ENCODE measurements around the gene NOTCH2.
A peak's percentile ranks its signal among the peaks of the same experiment; 100 is the strongest.
"Not testable (repeated sequence)": the region's sequence is repeated elsewhere in the genome, so short reads cannot be mapped to it uniquely, and the experiment has no call there.

Gene NOTCH2

DNA sequence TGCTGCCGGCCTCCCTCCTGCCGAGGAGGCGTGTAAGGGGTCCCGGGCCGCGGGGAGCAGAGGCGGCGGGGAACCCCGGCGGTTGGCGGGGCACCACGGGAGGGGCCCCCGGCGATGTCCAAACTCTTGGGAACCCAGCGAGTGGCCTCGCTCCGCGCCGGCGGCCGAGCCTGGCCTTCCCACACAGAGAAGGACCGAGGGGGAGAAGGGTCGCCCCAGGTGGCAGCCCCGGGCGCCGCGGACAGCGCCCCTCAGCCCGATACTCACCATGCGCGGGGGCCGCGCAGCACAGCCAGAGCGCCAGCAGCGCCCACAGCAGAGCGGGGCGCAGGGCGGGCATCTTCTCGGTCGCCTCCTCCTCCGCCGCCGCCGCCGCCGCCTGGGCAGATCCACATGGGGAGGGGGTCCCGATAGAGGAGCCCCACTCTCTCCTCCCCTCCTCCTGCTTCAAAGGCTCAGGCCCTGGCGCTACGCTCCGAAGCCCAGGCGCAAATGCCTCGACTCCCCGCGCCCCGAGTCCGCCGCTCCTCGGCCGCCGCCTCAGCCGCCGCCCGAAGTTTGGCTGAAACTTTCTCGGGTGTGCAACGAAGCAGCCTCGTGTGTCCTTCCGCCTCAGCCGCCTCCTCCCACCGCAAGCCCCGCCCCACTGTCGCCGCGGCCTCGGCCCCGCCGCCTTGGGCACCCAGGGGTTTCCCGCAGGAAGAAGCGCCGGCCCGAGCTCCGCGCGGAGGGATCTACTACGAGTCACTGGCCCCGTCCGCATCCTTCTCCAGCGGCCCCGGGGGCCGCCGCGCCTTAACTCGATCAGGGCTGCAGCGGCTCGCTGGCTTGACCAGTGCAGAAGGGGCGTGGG, at the start of gene NOTCH2:
Gene NOTCH2, minus strand, starts transcription at position 596 of the 853 bp plus-strand sequence. Its CDS starts 256 bp downstream, at position 340.
- DNase-seq = peak; percentile 70

DNA sequence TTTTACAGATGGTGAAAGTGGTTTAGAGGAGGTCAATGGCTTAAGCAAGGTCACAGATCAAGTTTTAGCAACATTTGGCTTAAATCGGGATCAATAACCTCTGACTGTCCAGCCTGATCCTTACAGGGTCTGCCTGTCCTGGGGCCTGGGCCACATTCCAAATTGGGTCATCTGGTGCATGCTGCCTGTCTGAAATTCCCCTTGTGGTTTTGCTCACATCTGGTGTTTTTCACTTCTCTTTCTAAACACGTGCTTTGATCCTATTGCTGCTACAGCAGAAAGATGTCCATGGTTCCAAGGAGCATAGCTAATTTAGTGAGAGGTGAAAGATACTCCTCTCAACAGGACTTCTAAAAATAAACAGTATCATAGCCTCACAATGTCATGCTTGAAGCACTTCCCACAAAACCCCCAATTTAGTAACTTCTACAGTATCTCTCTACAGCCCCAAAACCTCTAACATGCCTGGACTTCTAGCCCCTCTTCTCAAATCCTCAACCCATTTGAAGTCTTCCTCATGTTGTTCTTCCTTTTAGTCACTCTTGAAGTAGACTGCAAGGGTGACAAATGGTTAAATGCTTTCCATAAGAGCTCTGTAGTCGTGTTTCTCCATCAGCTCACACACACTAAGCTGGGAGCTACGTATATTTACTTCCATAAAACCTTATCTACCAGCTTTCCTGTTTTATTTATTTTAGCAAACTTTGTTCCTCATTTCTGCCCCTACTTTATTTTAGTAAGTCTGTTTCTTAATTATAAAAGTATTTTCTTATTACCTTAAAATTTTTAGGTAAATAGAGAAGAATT, 48.1 kb upstream of the NOTCH2 start:
- not testable (repeated sequence) for DNase-seq

DNA sequence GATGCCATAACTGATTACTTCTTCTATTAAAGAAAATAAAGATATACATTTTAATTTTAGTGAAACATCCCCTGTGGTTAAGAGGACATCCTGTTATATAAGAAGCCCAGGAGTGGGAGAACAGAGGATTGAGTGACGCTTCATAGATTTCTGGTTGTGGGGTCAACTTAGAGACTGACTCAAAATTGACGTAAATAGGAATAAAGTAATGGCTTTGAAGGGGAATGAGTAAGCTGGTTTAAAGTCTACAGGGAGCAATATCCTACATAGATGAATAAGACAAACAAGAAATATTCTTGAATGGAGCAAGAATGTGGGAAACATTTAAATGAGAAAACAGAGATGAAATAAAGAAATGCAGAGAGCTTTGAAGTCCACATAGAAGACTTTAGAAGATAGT, 46.6 kb upstream of the NOTCH2 start:
- DNase-seq = not testable (repeated sequence)

DNA sequence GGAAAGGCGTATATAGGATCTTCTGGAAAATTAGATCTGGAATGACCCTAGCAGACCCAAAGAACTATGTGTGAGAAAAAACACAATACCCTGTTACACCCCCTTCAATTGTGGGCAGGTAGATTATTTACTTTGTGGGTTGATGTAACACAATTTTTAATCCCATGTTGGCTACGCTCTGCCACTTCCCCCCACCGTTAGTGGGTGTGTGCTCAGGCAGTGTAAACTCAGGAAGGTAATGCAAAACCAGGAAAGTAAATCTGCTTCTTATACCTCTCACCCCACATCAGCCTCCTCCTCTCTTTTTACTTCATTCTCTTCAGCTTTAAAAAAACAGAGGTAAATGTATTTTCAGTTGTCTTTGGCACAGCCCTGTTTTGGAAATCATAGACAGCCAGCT, 43.7 kb upstream of the NOTCH2 start:
- DNase-seq = not testable (repeated sequence)

DNA sequence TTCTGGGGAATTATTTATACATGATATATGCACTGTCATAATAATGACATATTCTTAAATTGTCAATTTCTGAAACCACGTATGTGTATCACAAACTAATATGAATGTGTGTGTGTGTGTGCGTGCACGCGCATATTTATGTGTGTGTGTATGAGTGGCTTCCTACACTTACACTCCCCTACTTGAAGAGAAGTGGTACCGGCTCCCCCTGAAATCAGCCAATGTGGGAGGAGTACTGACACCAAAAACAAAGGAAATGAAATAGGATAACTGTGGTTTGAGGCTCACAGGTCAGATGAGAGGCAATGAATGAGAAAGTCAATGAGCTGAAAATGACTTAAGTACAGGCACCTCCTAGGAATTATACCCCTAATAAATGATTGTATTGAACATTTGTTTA, 42.8 kb upstream of the NOTCH2 start:
- DNase-seq = not testable (repeated sequence)

DNA sequence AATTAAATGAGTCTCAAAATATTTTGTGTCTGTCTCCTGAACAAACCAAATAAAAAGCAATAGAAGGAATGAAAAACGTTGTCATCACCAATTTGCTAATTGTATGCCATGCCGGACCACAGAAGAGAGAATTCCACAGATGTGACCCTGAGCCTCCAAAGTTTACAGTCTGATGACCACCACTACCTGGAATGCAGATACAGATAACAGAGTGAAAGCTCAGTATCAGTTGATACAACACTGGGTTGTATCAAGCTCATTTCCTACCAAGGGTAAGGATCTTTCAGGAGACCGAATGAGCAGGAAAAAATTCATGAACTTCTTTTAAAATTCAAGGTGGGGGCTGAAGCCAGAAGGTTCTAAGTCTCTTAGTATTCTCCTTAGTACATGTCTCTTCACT, 42.3 kb upstream of the NOTCH2 start:
- DNase-seq = not testable (repeated sequence)

DNA sequence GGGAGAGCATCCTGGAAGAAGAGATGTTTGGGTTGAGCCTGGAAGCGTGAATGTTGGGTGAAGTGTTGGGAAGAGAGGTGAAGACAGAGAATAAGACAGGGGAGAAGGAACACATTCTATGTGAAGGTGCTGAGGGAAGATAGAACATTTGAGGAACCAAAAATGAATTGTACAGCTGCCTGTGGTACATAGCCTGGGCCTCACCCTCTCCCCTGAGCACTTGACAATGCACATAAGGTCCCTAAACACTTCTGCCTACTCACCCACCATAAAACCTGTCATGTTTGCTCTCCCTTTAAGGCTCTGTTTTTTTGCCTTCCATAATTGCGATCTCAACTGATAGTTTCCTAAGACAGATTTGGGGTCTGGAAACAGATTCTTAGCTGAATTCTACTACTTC, 41.5 kb upstream of the NOTCH2 start:
- not testable (repeated sequence) for DNase-seq

DNA sequence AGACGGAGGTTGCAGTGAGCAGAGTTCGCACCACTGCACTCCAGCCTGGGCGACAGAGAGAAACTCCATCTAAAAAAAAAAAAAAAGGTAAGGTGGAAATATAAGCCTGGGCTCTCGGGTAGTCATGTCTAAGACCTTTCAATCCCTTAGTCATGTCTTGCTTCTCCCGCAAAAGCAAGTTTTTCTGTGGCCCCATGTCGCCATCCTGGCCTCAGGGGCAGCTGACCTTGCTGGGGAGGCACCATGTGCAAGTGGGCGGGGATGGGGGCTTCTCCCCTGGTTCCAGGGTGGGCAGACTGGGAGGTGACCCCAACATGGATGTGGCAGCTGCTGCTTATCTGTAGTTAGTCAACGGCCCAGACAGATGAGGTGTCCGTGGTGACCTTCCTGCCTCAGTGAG, 40.2 kb upstream of the NOTCH2 start:
- not testable (repeated sequence) for DNase-seq

DNA sequence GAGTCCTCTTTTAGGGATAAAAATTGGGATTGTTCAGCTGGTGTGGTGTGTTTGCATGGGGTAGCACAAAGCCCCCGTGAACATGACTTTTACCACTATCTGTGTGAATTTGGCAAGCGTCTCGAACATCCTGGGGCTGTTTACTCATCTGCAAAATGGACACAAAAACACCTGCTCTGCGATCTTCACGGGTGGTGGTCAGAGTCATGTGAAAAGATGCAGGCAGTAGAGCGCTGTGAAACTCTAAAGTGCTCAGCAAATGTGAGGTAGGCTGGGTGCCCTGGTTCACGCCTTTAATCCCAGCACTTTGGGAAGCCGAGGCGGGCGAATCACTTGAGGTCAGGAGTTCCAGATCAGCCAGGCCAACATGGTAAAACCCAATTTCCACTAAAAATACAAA, 39.7 kb upstream of the NOTCH2 start:
- DNase-seq = not testable (repeated sequence)

DNA sequence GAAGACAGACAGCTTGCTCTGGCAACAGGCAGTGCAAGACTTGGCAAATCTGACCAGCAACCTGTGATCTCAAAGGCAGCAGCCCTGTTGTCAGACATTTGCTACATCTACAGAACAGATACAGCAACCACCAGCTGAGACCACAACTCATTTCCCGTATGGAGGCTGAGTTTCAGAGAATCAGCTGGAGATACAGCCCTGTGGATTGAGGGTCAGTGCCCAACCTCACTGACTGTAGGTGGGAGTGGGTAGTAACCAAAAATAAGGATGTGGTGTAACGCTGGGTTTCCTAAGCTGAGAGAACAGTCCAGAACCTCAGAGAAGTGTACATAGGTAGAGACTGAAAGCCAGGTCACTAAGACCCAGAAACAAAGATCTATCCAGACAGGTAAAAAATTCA, 35.8 kb upstream of the NOTCH2 start:
- DNase-seq = not testable (repeated sequence)

DNA sequence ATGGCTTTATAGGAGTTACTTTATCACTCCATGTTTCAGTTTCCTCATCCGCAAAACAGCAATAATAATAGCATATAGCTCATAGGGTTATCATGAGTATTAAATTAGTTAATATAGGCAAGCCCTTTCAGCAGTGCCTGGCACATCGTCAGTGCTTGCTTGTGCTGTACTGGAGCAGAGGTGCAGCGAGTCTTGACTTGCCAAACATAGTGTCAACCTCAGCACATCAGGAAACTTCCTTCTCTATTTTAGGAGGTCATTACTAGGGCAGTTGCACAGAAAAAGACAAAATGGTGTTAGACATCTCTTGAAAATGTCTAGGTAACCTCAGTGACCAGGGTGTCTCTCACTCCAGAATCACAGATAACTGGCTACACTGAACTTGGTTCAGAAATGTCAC, 34.3 kb upstream of the NOTCH2 start:
- DNase-seq = not testable (repeated sequence)

DNA sequence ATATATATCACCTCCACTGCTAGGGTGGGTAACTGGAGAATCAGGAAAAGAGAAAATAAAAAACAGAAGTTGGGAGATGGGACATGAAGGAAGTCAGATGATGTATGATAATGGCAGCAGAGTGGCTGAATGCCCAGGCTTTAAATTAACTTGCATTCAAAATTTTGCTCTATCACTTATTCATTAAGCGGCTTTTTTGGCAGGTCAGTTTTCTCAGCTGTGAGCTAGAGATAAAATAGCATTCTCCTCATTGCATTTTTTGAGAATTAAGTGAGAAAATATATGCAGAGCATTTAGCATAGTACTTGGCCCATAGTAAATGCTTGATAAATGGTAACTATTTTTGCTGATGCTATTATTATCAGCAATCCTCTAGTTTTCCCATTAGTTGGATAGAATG, 32.1 kb upstream of the NOTCH2 start:
- not testable (repeated sequence) for DNase-seq

DNA sequence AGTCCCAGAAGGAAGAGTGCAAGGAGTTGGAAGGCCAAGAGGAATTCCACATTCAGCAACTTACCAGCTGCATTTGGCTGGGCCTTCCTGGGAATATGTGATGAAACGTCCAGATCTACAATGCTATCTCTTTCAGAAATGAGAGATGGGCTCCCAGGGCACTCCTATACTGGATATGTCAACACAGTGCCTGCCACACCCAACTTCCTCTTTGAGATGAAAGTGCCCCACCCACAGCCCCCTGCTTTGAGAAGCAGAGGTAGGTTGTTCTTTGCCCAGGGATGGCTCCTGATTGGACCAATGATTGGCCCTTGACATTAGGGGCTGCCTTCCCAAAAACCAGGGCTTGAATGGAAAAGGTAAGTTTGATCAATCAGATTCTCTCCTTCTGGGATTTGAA, 31.1 kb upstream of the NOTCH2 start:
- not testable (repeated sequence) for DNase-seq

DNA sequence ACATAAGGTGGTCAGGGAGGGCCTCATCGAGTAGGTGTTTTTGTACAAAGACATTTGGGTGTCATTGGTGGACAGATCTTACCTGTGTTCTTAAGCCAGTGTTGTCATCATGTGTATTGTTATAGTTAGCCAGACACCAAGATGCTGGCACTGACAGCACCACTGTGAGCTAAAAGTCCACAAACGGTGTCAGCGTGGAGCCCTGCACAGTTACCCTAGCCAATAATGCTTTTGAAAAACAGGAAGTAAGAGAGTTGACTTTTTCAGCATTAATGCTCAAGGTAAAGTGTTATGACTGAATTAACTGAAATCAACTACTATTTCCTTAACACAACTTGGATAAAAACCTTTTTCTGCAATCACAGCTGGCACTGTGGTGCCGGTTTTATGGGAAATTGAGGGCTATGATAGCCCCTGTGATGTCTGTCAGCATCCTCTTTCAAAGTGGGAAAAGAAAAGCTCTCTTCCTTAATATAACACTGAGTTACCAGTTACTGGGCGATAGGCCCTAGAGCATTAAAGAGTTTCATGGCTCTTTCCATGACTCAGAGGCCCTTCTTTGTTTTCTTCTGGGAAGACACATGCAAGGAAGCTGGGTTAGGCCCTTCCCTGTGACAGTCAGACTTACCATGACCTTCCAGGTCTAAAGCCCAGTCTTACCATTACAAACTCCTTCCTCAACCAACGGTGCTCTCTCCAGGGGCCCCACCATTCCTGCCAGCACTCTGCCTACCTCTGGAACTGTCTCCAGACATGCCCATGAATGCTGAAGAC, 29.7 kb upstream of the NOTCH2 start:
- not testable (repeated sequence) for DNase-seq

DNA sequence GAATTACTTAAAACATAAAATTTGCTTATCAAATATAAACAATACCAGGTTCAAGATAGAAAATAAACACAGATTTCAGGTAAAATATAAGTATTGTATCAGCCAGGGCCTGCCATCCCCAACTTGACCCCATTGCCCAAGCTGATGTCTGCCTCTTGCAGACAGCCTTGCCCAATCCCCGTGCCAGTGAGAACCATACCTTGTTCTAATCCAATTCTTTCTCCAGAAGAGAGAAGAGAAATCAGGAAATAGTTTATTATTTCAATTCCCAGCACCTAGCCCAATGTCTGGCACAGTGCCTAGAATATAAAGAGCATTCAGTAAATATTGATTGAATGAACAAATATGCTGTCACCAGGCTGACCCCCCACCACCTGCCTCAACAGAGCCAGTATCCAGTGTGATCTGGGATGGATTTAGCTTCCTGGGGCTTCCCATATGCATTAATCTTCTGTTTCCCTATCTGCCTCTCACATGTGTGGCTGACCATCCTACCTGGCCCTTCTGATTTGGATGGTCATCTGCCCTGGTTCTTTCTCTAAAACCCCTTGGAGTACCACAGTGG, 27.6 kb upstream of the NOTCH2 start:
- not testable (repeated sequence) for DNase-seq

DNA sequence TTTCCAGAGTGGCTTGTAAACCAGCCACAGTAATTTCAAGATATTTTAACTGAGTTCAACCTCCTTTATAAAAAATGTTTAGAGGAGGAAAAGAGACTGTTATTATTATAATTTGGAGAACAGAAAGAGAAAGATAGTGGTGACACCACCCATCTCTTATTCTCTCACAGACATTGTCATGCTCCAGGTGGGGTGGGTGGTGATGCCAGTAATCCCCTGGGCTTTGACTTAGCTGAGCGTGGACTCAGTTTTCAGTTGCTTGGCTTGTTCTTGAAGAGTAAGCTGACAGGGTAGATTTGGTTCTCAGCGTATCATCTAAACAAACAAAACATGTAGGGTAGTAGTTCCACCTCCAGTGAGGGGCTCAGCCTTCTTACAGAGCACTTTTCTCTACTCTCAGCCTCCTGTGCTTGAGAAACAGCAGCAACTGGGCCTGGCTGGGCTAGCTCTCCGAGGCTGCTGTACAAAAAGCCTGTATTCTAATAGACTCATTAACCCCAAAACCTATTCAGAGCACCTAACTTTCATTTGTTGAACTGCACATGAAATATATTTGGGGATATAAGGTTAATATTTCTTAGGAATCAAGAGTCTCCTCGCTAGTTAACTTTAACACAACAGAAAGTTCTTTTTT, 24.2 kb upstream of the NOTCH2 start:
- DNase-seq = not testable (repeated sequence)

DNA sequence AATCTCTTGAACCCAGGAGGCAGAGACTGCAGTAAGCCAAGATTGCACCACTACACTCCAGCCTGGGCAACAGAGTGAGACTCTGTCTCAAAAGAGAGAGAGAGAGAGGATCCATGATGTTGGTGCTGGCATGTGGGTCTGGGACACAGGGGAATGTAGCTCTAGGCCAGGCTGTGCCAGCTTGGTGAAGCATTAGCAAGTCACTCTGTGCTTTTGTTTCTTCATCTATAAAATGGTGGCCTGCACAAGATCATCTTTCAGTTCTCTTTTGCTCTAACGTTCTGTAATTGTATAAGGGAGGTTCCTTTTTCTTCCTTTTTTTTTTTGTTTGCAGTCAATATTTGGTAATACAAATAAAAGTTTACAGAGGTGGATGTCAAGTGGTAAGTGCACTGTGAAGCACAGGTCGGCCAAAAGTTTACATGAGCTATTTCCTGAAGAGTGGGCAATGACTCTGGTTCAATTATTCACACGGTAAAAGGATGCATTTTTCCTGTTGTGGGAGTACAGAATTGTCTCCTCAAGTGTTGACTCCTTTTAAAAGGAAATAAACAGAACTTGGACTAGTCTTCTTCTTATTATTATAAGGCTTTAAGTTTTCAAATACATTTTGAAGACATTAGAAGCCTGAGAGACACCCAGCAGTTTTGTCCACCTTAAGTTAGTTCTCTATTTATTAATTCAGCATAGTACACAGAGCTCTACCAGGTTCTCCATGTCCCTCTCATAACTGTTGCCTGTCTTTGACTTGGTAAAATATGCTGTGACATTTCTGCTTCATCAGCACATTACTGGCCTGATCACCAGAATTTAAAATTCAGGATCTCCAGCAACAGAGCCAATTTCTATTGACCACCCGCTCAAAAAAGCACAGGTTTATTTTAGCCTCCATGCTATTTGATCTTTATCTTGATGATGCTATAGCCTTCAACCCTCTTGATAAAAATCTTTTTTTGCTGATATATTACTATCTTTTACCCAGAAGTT, 23.1 kb upstream of the NOTCH2 start:
- DNase-seq = not testable (repeated sequence)

DNA sequence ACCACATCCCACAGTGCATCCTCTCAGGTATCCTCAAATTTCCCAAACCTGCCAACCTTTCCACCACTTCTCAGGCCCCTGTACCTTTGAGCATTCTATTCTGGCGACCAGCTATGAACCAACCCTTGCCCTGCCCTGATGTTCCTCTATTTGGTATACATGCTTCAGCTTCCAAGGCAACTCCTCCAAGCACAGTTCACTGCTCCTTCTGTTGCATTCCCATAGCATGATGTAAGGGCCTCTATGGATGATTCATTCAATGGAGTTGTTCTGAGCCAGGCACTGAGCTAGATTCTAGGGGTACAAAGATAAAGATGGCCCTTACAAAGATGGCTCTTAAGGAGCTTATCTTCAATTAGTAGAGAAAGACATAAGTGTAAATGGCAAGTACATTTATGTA, 21.4 kb upstream of the NOTCH2 start:
- not testable (repeated sequence) for DNase-seq

DNA sequence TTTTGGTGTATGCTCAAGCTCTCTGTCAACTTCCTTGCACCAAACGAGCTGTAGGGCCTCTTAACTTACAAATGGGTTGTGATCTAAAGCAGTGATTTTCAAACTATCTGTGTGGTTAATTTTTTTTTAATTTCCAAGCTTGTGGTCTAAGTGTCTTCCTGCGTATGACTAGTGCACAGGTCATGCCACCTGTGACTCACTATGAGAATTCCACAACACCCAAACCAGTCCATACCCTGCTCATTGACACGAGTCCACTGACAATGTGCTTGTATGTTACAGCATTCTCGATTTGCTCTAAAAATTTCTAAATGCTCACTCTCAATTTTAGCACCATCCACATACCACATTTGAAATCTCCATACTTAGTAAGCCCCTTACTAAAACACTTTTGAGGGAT, 18.5 kb upstream of the NOTCH2 start:
- peak; percentile 55 for DNase-seq

DNA sequence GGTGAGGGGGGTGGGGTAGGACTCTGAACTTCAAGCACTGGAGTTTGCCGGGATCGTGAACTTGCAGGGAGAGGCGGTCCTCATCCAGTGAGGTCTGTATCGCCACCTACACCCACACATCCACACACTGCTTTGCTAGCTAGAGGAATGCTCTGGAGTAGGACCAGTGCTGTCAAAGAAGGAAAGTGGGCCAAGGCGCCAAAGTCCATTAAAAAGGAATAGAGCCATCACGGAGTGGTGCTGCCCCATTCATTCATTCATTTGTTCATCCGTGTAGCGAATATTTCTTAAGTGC, 405 bp upstream of the NOTCH2 start:
- DNase-seq = not testable (repeated sequence)

DNA sequence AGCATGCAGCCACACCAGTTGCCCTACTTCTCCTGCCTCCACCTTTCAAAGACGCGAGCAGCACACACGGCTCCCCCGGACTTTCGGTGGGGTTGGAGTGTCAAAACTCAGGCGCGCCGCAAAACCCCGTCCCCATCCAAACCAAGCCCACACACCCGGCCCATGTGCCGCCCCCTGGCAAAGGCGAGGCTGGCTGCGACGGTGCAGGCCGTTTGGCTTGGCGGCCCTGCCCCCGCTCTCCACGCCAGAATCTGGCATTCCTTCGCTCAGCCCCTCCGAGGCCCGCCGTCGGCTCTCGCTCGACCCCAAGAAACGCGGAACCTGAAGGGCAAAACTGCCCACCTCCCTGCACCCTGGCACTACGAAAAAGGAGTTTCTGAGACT, 787 bp downstream of the NOTCH2 start:
- peak; percentile 49 for DNase-seq

Measured in stimulated activated CD4-positive, alpha-beta T cell treated with anti-CD3 and anti-CD28 coated beads, Interleukin-15, amount 100 ng/mL, for 24 hours (primary cell).